Stimulated activated CD4-positive, alpha-beta T cell treated with anti-CD3 and anti-CD28 coated beads, Interleukin-4, amount 100 ng/mL, for 48 hours (primary cell): ENCODE results near the gene FEM1C.

ENCODE experiments used
- DNase-seq, 2 donors: peaks; one replicate each; pipeline ENCODE4 v3.0.0-alpha.2; 2020; ENCODE audit warnings: low read depth in 2 of 2

The FEM1C gene

GRCh38 chr5:115544436-115545350 is at the start of gene FEM1C:
Gene FEM1C (minus strand): TSS chr5:115544775. CDS start chr5:115543493, 1,282 bp downstream.
- DNase-seq = peak; percentile 98 to 100

- no peak for DNase-seq
Measured at GRCh38 chr5:115589043-115589442, 44.5 kb upstream of the FEM1C start.

- no peak for DNase-seq
Measured at GRCh38 chr5:115588640-115589039, 44.1 kb upstream of the FEM1C start.

- DNase-seq = no peak
Measured at GRCh38 chr5:115586525-115587146, 42.1 kb upstream of the FEM1C start.

GRCh38 chr5:115585265-115585664 is 40.7 kb upstream of the FEM1C start:
- DNase-seq = no peak

- DNase-seq = no peak
Measured at GRCh38 chr5:115584501-115584900, 39.9 kb upstream of the FEM1C start.

GRCh38 chr5:115583474-115583873 is 38.9 kb upstream of the FEM1C start:
- no peak for DNase-seq

GRCh38 chr5:115580941-115581340 is 36.4 kb upstream of the FEM1C start:
- no peak for DNase-seq

GRCh38 chr5:115579747-115580173 is 35.2 kb upstream of the FEM1C start:
- no peak for DNase-seq

- no peak for DNase-seq
Measured at GRCh38 chr5:115579216-115579615, 34.6 kb upstream of the FEM1C start.

- no peak for DNase-seq
Measured at GRCh38 chr5:115578657-115579056, 34.1 kb upstream of the FEM1C start.

GRCh38 chr5:115577741-115578140 is 33.2 kb upstream of the FEM1C start:
- no peak for DNase-seq

- no peak for DNase-seq
Measured at GRCh38 chr5:115577329-115577728, 32.8 kb upstream of the FEM1C start.

- DNase-seq = no peak
Measured at GRCh38 chr5:115575167-115576070, 30.8 kb upstream of the FEM1C start.

GRCh38 chr5:115573133-115573532 is 28.6 kb upstream of the FEM1C start:
- DNase-seq = no peak

GRCh38 chr5:115571441-115571878 is 26.9 kb upstream of the FEM1C start:
- no peak for DNase-seq

- no peak for DNase-seq
Measured at GRCh38 chr5:115568668-115569067, 24.1 kb upstream of the FEM1C start.

GRCh38 chr5:115565233-115565632 is 20.7 kb upstream of the FEM1C start:
- no peak for DNase-seq

GRCh38 chr5:115561176-115561575 is 16.6 kb upstream of the FEM1C start:
- no peak for DNase-seq

- DNase-seq = no peak
Measured at GRCh38 chr5:115559524-115559923, 14.9 kb upstream of the FEM1C start.

GRCh38 chr5:115558388-115558956 is 13.9 kb upstream of the FEM1C start:
- no peak for DNase-seq
